ENCODE measurements around the gene DEXI.
A peak's percentile ranks its signal among the peaks of the same experiment; 100 is the strongest.

DEXI gene

DNA sequence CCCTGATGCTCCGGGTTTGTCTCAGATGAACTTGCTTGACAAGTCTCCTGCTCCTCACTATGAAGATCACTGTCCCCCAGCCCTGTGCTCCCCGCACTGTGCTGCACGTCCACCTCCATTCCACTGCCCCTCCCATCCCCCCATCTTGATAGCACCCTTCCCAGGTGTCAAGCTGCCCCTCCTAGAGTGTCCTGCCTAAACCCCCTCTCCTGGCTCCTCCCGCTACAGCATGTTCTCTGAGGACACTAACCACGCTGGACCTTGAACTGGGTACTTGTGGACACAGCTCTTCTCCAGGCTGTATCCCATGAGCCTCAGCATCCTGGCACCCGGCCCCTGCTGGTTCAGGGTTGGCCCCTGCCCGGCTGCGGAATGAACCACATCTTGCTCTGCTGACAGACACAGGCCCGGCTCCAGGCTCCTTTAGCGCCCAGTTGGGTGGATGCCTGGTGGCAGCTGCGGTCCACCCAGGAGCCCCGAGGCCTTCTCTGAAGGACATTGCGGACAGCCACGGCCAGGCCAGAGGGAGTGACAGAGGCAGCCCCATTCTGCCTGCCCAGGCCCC lies 18.5 kb downstream of the DEXI start:
- DNase-seq = no peak

DNA sequence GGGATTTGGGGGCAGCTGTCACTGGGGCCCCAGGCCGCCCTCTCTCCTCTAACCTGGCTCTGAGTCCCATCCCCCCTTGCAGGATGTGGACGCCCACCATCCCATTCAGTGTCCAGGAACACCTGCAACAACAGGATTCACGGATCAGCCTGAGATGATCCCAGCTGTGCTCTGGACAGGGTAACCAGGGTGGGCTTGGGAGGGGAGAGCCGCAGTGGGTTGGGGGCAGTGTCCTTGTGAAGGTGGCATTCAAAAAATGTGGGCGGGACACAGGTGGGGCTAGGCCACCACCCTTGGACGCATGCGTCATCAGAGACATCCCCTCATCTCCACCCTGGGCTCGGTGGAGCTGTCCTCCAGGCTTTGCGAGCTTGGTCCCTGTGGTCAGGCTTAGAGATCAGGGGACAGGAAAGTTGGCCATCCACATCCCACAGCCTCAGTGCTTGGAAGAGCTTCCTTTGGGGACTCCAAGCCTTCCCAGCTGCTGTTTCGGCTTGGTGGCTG lies 19.1 kb downstream of the DEXI start:
- no peak for DNase-seq

DNA sequence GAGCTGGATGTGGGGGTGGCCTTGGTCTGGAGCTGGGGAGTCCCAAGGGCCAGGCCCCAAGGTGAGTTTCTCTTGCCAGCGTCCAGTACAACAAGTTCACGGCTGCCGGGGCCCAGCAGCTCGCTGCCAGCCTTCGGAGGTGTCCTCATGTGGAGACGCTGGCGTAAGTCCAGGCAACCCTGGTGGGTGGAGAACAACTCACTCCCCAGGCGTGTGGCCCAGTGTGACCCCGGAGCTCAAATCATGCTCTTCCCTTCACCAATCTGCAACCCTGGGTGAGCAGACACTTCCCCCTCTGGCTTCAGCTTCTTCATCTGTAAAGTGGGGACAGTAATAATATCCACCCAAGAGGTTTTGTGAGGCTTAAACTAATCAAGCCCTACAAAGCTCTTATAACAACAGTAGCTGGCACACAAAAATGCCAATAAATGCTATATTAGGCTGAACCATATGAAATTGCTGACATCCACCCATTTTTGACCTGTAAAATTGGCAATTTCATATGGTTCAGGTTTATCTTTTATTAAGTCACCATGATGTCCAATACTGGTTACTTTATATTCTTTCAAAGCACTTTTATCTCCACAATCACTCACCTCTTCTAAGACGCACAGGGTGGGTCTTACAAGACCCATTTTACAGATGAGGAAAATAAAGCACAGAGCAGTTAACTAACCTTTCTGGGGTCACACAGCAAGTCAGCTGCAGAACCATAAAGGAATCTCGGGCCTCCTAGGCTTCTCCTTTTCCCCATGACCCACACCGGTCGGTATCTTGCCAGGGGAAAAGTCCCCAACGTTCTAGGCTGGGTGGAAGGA lies 19.7 kb downstream of the DEXI start:
- peak; percentile 22 for DNase-seq

DNA sequence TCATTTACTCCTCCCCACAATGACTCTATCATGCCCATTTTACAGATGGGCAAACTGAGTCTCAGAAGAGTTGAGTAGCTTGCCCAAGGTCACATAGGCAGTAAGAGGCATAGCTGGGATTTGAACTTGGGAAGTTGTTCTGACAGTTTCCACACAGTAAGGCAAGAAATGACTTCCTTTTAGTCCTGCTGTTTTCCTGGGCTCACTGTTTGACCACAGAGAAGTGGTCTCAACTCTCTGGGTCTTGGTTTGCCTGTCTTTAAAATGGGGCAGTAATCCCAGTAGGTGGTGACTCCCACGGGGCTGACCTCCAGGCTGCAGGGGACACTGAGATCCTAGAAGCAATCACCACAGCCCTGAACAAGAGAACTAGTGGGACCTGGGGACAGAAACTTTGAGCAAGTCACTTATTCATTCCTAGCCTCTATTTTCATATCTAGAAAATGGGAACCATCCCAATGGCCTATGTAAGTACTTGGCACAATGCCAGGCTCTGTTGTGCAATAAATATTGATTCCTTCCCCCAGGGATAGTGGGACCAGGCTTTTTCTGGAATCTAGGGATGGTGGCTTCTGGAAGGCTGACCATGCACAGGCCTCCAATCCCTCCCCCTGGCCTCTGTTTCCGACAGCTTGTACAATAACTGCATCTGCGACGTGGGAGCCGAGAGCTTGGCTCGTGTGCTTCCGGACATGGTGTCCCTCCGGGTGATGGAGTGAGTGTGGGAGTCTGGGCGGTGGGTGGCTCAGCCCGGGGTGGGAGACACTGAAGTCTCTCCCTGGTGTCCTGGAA lies 20.5 kb downstream of the DEXI start:
- DNase-seq = peak; percentile 11

DNA sequence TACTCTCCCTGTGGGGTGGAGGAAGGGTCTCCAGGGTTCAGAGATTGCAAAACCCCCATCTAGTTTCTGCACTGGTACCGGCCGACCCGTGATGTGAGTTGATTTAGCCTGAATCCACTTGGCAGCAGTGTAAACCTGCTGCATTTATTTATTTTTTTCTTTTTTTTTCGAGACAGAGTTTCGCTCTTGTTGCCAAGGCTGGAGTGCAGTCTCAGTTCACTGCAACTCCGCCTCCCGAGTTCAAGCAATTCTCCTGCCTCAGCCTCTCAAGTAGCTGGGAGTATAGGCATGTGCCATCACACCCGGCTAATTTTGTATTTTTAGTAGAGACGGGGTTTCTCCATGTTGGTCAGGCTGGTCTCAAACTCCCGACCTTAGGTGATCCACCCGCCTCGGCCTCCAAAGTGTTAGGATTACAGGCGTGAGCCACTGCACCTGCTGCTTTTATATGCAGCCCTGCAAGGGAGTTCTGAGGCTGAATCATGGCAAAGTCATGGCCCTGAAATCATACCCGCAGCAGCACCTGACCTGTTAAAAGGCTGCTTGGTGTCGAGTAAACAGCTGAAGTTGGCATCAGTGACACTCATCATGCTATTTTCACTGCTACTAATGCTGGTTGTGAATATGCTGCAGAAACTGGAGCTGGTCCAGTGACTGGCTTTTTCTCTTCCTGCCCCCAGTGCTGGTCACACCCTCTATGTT lies 21.4 kb downstream of the DEXI start:
- DNase-seq = no peak

DNA sequence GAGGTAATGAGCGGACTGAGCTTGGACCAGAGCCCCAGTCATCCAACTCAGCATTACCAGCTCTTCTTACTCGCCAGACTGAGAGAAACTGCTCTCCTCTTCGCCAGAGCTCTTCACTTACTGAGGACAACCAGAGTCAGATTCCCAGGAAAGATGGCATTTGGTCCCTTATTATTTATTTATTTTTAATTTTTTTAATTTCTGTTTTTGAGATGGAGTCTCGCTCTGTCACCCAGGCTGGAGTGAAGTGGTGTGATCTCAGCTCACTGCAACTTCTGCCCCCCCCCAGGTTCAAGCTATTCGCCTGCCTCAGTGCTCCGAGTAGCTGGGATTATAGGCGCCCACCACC lies 23.3 kb downstream of the DEXI start:
- no peak for DNase-seq

DNA sequence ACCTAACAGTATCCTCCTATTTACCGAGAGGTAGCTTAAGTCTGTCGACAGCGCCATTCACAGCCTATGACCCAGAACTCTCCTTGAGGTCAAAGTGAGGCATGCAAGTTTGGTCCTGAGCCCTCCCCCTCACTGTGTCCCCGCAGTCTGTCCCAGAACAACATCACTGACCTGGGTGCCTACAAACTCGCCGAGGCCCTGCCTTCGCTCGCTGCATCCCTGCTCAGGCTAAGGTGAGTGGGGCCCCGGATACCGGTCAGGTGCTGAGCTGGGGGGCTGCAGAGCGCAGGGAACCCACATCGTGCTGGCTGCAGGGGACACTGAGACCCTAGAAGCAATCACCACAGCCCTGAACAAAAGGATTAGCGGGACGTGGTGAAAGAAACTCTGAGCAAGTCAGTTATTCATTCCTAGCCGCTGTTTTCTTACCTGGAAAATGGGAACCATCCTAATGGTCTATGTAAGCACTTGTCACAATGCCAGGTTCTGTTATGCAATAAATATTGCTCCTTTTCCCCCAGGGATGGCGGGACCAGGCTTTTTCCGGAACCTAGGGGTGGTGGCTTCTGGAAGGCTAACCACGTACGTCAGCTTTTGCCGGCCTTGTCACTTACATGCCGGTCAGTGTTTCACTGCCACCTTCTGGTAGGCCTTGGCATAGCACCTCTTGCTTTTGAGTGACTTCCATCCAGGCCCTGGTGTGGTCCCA lies 23.8 kb downstream of the DEXI start:
- DNase-seq = peak; percentile 86

DNA sequence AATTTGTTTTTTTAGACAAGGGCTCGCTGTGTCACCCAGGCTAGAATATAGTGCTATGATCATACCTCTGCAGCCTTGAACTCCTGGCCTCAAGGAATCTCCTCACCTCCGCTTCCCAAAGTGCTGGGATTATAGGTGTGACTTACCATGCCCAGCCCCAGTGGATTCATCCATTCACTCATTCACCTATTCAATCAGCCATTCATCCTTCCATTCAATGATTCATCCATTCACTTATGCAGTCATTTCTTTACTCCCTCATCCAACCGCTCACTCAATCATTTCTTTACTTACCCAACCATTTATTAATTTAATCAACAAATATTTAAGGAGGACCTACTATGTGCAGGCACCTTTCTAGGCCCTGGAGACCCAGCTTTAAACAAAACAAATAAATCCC lies 25.7 kb downstream of the DEXI start:
- DNase-seq = no peak

DNA sequence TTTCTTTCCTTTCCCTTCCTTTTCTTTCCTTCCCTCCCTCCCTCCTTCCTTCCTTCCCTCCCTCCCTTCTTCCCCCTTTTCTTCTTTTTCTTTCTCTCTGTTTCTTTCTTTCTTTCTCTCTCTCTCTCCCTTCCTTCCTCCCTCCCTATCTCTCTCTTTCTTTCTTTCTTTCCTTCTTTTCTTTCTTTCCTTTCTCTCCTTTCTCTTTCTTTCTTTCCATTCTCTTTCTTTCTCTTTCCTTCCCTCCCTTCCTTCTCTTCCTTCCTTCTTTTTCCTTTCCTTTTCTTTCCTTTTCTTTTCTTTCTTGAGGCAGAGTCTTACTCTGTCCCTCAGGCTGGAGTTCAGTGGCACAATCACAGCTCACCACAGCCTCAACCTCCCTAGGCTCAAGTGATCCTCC lies 31.0 kb downstream of the DEXI start:
- DNase-seq = no peak

DNA sequence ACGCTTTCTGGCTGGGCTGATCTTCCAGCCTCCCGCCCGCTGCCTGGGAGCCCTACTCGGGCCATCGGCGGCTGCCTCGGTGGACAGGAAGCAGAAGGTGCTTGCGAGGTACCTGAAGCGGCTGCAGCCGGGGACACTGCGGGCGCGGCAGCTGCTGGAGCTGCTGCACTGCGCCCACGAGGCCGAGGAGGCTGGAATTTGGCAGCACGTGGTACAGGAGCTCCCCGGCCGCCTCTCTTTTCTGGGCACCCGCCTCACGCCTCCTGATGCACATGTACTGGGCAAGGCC lies 34.6 kb downstream of the DEXI start:
- no peak for DNase-seq

DNA sequence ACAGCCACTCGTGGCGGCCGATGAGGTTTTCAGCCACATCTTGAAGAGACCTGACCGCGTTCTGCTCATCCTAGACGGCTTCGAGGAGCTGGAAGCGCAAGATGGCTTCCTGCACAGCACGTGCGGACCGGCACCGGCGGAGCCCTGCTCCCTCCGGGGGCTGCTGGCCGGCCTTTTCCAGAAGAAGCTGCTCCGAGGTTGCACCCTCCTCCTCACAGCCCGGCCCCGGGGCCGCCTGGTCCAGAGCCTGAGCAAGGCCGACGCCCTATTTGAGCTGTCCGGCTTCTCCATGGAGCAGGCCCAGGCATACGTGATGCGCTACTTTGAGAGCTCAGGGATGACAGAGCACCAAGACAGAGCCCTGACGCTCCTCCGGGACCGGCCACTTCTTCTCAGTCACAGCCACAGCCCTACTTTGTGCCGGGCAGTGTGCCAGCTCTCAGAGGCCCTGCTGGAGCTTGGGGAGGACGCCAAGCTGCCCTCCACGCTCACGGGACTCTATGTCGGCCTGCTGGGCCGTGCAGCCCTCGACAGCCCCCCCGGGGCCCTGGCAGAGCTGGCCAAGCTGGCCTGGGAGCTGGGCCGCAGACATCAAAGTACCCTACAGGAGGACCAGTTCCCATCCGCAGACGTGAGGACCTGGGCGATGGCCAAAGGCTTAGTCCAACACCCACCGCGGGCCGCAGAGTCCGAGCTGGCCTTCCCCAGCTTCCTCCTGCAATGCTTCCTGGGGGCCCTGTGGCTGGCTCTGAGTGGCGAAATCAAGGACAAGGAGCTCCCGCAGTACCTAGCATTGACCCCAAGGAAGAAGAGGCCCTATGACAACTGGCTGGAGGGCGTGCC lies 35.1 kb downstream of the DEXI start:
- no peak for DNase-seq

DNA sequence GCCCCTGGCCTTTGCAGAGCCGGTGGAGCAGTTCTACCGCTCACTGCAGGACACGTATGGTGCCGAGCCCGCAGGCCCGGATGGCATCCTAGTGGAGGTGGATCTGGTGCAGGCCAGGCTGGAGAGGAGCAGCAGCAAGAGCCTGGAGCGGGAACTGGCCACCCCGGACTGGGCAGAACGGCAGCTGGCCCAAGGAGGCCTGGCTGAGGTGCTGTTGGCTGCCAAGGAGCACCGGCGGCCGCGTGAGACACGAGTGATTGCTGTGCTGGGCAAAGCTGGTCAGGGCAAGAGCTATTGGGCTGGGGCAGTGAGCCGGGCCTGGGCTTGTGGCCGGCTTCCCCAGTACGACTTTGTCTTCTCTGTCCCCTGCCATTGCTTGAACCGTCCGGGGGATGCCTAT lies 35.8 kb downstream of the DEXI start:
- DNase-seq = no peak

DNA sequence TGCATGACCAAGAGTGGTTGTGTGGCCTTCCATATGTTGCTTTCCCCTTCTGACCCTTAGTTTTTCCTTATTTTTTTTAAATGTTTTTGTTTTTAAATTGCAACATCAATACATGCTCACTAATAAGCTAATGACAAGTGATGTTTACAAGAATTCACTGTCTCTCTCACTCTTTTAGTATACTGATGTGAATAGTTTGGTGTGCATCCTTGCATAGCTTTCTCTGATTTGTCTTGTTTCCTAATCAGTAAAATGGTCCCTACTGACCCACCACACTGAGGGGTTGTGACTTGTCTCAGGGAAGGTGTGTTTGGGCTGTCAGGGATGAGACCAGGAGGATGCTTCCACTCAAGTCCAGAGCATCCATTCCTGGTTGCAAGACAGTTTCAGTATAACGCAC lies 39.3 kb downstream of the DEXI start:
- DNase-seq = no peak

DNA sequence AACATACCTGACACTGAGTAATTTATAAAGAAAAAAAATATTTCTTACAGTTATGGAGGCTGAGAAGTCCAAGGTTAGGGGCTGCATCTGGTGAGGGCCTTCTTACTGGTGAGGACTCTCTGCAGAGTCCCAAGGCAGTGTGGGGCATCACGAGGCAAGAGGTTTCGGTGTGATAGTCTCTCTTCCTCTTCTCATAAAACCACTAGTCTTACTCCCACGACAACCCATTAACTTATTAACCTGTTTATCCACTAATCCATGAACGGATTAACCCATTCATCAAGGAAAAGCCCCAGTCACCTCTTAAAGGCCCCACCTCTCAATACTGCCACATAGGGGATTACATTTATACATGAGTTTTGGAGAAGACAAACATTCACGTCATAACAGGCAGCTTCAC lies 45.1 kb downstream of the DEXI start:
- DNase-seq = no peak

DNA sequence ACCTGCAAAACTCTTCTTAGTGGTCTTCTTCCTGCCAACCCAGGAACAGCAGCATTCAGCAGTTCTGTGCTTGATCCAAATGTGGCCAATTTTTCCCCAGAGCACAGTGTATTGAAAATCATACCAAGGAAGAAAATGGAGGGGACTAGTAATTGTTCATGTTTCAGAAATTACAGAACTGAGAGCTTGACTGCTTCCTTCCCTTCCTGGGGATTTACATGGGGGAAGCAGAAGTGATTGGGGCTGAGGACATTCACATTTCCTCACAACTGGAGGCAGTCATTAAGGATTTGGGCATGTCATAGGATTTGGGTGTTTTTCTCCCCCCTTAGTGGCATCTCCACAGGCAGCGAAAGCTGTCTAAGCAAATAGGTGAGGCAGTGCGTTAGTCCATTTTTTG lies 45.5 kb downstream of the DEXI start:
- DNase-seq = no peak

DNA sequence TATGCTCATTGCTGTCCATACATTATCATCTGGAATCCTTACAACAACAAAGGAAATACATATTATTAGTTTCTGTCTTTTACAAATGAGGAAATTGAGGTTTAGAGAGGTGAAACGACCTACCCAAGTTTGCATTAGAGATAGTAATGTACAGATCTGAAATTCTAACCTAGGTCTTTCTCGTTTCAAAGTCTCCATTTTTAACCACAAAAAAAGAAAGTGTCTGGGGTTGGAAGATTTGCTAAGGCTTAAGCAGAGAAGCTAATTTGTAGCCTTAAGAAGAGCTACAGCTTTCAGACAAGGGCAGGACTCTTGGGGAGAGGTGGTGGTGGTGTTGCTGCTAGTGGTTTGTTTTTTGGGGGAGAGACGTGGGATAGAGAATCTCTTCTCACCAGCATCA lies 46.1 kb downstream of the DEXI start:
- no peak for DNase-seq

DNA sequence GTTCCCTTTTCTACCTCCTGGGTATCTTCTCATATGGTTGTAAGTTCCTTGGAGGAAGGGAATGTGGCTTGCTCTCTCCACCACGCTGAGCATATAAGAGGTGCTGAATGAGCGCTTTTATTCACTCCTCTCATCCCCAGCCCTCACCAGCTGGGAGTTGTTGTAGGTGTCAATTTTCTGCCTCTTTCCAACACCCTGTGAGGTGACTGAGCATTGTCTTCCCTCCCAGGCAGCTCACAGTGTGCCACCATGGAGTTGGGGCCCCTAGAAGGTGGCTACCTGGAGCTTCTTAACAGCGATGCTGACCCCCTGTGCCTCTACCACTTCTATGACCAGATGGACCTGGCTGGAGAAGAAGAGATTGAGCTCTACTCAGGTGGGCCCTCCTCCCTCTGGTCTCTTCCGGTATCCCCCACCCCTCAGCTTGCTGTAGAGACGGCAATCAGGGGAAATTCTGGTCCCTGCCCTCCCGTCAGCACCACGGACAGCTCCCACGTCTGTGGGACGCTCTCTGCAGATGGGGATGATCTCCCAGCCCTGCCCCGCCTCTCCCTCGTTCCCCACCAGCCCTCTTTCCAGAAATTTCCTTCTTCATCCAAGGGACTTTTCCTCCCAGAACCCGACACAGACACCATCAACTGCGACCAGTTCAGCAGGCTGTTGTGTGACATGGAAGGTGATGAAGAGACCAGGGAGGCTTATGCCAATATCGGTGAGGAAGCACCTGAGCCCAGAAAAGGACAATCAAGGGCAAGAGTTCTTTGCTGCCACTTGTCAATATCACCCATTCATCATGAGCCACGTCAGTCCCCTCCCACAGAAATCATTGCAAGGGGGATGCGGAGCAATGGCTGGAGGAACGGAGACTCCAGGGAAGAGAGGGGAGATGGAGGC lies 47.0 kb downstream of the DEXI start:
- DNase-seq = peak; percentile 53

DNA sequence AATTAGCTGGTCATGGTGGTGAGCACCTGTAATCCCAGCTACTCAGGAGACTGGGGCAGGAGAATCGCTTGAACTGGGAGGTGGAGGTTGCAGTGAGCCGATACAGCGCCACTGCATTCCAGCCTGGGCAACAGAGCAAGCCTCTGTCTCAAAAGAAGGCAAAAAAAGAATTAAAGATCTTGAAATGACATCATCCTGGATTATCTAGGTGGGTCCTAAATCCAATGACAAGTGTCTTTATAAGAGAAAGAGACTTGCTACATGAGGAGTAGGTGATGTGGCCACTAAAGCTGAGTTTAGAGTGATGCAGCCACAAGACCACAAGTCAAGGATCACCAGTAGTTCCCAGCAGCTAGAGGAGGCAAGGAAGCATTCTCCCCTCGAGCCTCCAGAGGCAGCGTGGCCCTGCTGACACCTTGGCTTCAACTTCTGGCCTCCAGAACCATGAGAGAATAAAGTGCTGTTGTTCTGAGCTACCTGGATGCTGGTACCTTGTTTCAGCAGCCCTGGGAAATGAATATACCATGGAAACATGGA lies 49.4 kb downstream of the DEXI start:
- DNase-seq = no peak

DNA sequence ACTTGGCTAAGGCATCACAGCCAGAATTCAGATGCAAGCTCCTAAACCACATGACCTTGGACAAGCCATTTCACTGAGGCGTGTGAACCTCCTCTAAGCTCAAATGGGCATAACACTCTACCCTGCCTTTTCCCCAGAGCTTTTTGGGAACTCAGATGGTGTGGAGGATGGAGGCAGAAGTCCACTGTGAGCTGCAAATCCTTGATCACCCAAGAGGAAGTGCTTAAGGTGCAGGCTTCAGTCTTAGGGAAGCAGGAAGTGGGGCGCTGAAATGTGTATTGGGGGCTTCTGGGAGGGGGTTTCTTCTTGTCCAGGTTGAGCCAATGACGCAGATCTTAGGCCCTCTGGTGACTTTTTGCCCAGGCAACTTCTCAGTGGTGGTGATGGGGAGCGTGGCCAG lies 52.4 kb downstream of the DEXI start:
- no peak for DNase-seq

DNA sequence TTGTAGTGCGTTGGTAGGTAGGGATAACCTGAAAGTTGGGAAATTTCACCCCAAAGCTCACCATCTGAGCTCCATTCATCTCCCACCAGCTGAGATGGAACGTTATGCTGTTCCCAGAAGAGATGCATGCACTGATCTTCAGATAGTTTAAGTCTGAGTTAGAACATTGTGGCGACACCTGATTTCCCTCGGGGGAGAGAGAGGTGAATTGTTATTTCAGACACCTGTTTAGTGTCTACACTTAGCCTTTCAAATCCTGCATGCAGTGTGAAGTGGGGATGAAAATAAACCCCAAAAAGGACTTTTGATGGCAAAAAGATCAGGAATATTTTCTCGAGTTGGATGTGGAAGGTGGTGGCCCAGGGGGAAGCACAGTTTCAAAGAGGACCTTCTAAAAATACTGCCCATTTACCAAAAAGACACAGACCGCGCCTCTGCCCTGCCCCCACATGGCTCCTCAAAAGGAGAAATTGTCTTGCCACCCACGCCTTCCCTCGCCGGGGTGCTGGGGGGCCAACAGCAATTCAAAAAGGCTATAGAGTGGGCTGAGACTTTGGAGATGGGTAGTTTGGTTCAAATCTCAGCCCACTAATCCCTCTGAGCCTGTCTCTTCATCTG lies 53.8 kb downstream of the DEXI start:
- no peak for DNase-seq
